D721Med (cell line): ENCODE measurements around the gene PTPRG.

Source experiments
- DNase-seq: peaks from one replicate; pipeline ENCODE4 v3.0.0; 2011; ENCODE audit warnings: low spot score; ENCODE audit not compliant: insufficient read length
- FAIRE-seq: peaks from 2 replicates; lab custom pipeline; 2011; peaks lifted over from hg19 to GRCh38; lab: Jason Lieb, UNC
- TF ChIP-seq, protein P1 (sequence below): IDR thresholded peaks from 2 replicates; pipeline ENCODE4 v1.5.1; 2012; ENCODE audit warnings: mild to moderate bottlenecking, control low read depth; ENCODE audit not compliant: insufficient read depth; ENCODE audit errors: missing control alignments

The PTPRG gene

DNA sequence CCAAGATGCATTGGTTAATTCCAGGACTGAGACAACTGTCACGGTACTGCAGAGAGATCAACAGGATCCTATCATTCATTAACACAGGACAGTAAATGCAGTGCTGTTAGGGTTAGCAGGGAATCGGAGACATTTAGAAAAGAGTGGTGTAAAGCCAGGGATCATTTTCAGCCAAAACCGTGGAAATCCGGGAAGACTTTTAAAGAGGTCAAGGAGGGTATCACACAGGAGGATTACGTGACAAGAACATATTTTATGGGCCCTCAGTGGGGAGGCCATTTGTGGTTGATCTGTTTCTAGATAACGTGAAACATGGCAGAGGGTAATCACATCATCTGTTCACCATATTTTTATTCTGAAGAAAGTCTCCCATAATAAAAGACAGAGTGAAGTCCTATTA, 216.1 kb downstream of the PTPRG start:
- no peak for FAIRE-seq

DNA sequence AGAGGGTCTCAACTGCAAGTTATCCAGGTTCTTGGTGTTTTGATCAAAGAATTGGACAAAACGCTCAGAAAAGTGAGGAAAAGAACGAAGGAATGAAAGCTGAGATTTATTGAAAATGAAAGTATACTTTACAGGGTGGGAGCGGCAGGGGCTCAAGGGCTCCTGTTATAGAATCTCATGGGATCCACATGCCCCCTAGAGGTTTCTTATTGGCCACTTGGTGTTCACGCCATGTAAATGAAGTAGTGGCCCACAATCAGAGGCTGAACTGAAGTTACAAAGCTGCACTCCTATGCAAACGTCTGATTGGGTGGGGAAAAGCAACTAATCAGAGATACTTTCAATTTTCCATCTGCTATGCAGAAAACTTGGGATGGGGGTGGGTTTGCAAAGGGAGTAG, 216.7 kb downstream of the PTPRG start:
- TF ChIP-seq, protein P1, sequence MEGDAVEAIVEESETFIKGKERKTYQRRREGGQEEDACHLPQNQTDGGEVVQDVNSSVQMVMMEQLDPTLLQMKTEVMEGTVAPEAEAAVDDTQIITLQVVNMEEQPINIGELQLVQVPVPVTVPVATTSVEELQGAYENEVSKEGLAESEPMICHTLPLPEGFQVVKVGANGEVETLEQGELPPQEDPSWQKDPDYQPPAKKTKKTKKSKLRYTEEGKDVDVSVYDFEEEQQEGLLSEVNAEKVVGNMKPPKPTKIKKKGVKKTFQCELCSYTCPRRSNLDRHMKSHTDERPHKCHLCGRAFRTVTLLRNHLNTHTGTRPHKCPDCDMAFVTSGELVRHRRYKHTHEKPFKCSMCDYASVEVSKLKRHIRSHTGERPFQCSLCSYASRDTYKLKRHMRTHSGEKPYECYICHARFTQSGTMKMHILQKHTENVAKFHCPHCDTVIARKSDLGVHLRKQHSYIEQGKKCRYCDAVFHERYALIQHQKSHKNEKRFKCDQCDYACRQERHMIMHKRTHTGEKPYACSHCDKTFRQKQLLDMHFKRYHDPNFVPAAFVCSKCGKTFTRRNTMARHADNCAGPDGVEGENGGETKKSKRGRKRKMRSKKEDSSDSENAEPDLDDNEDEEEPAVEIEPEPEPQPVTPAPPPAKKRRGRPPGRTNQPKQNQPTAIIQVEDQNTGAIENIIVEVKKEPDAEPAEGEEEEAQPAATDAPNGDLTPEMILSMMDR: no peak

More for the DNA sequence above, 216.1 kb downstream of the PTPRG start:
- no peak for DNase-seq
- TF ChIP-seq, protein P1: no peak

DNA sequence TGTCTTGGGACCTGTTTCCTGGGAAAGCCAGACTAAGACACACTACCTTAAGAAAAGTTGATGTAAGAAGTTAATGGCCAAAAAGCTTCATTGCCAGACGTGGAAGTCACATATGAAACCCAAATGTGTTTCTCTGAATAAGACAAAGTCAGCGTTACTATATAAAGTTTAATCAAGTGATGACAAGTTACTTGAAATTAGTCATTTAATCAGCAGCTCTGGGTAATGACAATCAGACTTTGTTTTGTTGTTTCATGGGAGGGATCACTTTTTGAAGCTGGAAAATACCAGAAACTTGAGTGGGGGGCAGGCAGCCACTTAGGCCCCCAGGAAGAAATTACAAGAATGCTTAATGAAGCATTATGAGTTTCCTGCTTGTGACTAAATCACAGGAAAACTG, 218.6 kb downstream of the PTPRG start:
- FAIRE-seq (no peak), DNase-seq (no peak)
- TF ChIP-seq, protein P1: no peak

More for the DNA sequence above, 216.7 kb downstream of the PTPRG start:
- DNase-seq: no peak
- FAIRE-seq: no peak

DNA sequence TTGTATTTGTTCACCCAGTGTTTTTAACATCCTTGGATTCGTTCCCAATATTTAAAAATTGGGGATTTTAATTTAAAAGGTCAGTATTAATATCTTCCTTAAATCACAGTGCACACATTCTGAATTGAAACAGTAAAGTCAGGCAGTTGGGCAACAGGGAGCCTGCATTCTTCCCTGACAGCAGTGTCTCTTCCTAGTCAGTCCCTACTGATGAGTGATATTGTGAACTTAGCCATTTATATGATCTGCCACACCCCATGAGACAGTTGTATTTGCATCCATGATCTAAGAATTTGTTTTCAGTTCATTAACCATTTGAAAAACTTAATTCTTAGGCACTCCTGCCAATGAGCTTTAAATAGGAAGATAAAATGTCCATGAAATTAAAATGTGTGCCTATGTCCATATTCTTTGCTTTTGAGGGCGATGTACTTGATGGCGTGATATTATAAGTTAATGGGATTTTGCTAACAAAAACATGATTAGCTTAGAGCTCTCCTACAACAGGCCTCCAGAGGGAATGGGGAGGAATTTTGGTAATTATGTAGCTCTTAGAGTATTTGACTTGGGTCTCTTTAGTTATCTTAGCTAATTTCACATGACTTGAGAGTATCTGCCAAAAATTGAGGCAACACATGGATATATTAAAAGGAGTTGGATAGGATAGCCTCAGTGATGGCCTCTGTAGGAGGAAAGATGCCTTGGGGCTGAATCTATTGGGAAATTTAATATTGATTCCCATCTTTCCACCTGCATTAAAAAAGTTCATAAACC, 219.3 kb downstream of the PTPRG start:
- FAIRE-seq (no peak), DNase-seq (no peak)
- TF ChIP-seq, protein P1: no peak

DNA sequence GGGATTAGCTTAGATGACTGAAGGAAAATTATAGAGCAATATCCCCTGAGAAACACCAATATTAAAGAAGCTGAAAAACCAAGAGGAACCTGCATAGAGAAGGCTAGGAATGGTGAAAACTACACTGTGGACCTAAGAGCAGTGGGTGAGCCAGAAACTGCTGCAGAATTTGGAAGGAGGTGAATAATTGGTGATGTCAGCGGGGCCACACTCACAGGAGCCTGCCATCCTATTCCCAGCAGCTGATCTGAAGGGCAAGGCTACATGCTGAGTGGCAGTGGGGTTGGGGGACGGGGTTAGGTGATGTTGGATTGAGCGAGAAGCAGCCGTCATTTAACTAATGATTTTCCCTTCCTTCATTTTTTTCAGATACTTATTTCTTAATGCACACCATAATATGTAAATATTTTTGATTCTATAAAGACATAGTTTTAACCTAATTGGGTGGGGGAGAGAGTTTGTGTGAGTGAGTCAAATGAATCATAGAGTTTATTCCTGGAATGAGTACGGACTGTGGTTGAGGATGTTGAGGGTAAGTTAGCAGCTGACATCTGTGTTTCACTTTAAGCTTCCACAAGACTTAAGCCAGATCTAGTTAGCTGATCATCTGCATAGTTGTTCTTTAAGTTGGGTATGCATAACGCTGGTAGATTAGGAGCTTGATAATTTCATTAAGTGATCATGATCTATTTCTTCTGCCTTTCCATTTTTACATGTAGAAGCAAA, 222.8 kb downstream of the PTPRG start:
- TF ChIP-seq, protein P1: no peak
- FAIRE-seq: peak; percentile 92
- peak; percentile 26 for DNase-seq

DNA sequence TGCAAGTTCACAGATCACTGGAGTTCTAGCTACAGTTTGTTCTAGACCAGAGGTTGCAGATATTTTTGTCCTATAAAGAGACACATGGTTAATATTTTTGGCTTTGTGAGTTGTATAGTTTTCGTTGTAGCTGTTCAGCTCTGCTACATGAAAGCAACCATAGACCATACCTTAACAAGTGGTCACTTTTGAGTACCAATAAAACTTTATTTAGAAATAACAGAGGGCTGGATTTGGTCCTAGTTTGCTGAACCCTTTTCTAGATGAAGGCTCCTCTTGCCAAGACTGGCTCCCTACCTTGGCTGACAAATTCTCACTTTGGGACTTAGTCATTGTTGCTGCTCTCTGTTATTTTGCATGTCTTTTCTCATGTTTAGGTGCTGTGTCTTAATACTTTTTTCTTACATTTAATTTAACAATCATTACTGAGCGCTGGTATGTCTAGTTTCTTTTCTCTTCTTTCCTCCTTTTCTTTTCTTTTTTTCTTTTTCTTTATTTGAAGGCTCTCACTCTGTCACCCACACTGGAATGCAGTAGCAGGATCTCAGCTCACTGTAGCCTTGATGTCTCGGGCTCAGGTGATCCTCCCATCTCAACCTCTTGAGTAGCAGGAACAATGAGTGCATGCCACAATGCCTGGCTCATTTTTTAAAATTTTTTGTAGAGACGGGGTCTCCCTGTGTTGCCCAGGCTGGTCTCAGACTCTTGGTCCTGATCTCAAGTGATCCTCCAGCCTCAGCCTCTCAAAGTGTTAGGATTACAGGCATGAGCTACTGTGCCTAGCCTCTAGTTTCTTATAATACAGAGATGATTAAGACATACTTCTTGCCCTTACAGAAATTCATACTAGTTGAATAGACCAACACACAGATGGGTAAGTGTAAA, 227.5 kb downstream of the PTPRG start:
- no peak for DNase-seq
- TF ChIP-seq, protein P1: no peak
- FAIRE-seq: no peak
